ENCODE results near the gene SPARCL1.

SPARCL1 gene

DNA sequence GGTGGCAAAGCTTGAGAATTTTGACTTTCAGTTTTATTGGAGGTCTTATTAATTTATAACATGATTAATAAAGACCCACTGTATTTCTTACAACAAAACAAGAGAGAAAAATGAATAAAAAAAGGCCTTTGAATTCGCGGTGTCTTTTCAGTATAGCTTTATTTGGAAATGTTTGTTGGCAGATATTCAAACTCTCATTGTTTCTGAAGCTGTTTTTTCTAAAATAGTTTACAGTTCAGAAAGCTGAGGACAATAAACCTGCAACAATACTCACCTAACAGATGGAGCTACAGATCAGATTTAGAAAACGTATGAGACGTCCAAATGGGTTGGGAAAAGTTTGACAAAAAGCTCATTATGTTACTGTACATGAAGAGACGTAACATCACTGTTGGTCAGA lies 2.4 kb upstream of the SPARCL1 start:
- H3K27ac ChIP-seq (ENCODE audit: low read depth, low read length) = no peak overlapping the region
- H2AFZ ChIP-seq (ENCODE audit: insufficient read depth, low read length, poor library complexity) = no peak overlapping the region
- H3K27me3 ChIP-seq (ENCODE audit: insufficient read depth, low read length) = no peaks in the 10 kb centered on the region
- no peak overlapping the region for H2BK12ac ChIP-seq (ENCODE audit: low read length)
- no peaks in the 10 kb centered on the region for H3K79me2 ChIP-seq (ENCODE audit: control insufficient read depth, insufficient read depth, low read length, poor library complexity)
- no peak overlapping the region for H3K4ac ChIP-seq (ENCODE audit: low read depth, low read length)
- no peak overlapping the region for H4K12ac ChIP-seq (ENCODE audit: low read depth, low read length)
- H3K4me3 ChIP-seq (ENCODE audit: low read depth, low read length) = no peak overlapping the region
- H3K14ac ChIP-seq (ENCODE audit: low read length) = no peak overlapping the region
- no peak overlapping the region for H3K4me2 ChIP-seq (ENCODE audit: low read length)
- no peak overlapping the region for H4K8ac ChIP-seq (ENCODE audit: low read depth, low read length)
- H3K79me1 ChIP-seq (ENCODE audit: low read length) = peaks cover 4% of the 10 kb centered on the region
- no peak overlapping the region for H2BK5ac ChIP-seq (ENCODE audit: low read depth, low read length, poor library complexity)
- no peak overlapping the region for H2AK5ac ChIP-seq (ENCODE audit: low read length)
- DNase-seq = no peak
- H3K4me1 ChIP-seq (ENCODE audit: control insufficient read depth in 1 of 2, insufficient read depth in 2 of 2, low read length in 2 of 2) = peaks cover 4 to 5% of the 10 kb centered on the region in 2 experiments
- H2BK120ac ChIP-seq (ENCODE audit: insufficient read depth, low read length, poor library complexity) = no peak overlapping the region
- H4K91ac ChIP-seq (ENCODE audit: low read depth, low read length) = no peak overlapping the region
- no peak overlapping the region for H3K18ac ChIP-seq (ENCODE audit: low read length)
- no peak overlapping the region for H3K9ac ChIP-seq (ENCODE audit: low read length)
- no peaks in the 10 kb centered on the region for H3K36me3 ChIP-seq (ENCODE audit: control insufficient read depth in 1 of 2, insufficient read depth in 2 of 2, low read length in 2 of 2)
- no peak overlapping the region for H3K23ac ChIP-seq (ENCODE audit: low read length)
- no CpG with 5 or more reads among the region's 5 CpGs for WGBS (ENCODE audit: extremely low coverage, insufficient coverage, insufficient read length)
- no peaks in the 10 kb centered on the region for H3K9me3 ChIP-seq (ENCODE audit: insufficient read depth, low read depth, low read length)

DNA sequence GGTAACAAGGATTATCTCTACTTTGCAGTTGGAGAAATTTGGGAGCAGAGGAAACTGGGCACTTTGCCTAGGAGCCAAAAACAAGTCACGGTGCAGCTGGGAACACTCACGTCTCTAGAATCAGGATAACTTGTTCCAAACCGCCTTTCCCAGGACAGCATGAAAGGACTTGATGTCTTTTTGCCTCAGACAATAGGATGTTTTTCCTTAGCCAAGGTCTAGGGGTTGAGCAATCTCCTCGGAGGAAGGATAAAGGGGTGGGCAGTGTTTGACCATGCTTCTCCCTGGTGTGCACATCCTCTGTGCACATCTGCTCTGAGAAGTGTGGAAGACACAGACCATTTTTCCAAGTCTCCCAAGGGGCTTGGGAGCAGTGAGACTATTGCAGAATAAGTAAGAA lies 1.7 kb upstream of the SPARCL1 start:
- Histone ChIP-seq H3K14ac (ENCODE audit: low read length) (no peak overlapping the region), H3K23ac (ENCODE audit: low read length) (no peak overlapping the region), H3K27ac (ENCODE audit: low read depth, low read length) (no peak overlapping the region), H2AFZ (ENCODE audit: insufficient read depth, low read length, poor library complexity) (no peak overlapping the region), H3K36me3 (ENCODE audit: control insufficient read depth in 1 of 2, insufficient read depth in 2 of 2, low read length in 2 of 2) (no peaks in the 10 kb centered on the region), H3K79me2 (ENCODE audit: control insufficient read depth, insufficient read depth, low read length, poor library complexity) (no peaks in the 10 kb centered on the region), H2BK5ac (ENCODE audit: low read depth, low read length, poor library complexity) (no peak overlapping the region), H3K4ac (ENCODE audit: low read depth, low read length) (no peak overlapping the region), H4K91ac (ENCODE audit: low read depth, low read length) (no peak overlapping the region), H2BK12ac (ENCODE audit: low read length) (no peak overlapping the region), H3K4me2 (ENCODE audit: low read length) (no peak overlapping the region), H3K4me3 (ENCODE audit: low read depth, low read length) (no peak overlapping the region), H3K9ac (ENCODE audit: low read length) (no peak overlapping the region), H3K27me3 (ENCODE audit: insufficient read depth, low read length) (no peaks in the 10 kb centered on the region), H2AK5ac (ENCODE audit: low read length) (no peak overlapping the region), H4K12ac (ENCODE audit: low read depth, low read length) (no peak overlapping the region), H3K79me1 (ENCODE audit: low read length) (peaks cover 2% of the 10 kb centered on the region), H2BK120ac (ENCODE audit: insufficient read depth, low read length, poor library complexity) (no peak overlapping the region), H3K9me3 (ENCODE audit: insufficient read depth, low read depth, low read length) (no peaks in the 10 kb centered on the region), H4K8ac (ENCODE audit: low read depth, low read length) (no peak overlapping the region), H3K18ac (ENCODE audit: low read length) (no peak overlapping the region), H3K4me1 (ENCODE audit: control insufficient read depth in 1 of 2, insufficient read depth in 2 of 2, low read length in 2 of 2) (peaks cover 4 to 5% of the 10 kb centered on the region in 2 experiments)
- DNase-seq = no peak
- no CpG with 5 or more reads among the region's 4 CpGs for WGBS (ENCODE audit: extremely low coverage, insufficient coverage, insufficient read length)

DNA sequence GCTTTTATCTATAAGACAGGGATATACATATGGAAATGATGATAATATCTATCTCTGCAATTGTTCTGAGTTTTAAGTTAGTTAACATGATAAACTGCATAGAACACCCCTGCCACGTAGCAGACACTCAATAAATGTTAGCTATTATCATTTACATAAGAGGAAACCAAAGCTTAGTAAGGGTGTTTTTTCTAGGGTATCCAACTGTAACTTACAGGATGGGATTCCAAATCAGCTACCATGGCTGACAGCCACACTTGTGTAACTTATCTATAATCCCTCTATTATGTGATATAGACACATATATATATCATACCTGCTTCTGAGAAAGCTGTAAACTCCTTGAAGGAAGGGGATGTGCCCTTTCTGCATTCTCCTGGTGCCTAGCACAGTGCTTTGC lies 1.1 kb upstream of the SPARCL1 start:
- Histone ChIP-seq H3K79me2 (ENCODE audit: control insufficient read depth, insufficient read depth, low read length, poor library complexity) (no peaks in the 10 kb centered on the region), H3K27me3 (ENCODE audit: insufficient read depth, low read length) (no peaks in the 10 kb centered on the region), H2AFZ (ENCODE audit: insufficient read depth, low read length, poor library complexity) (no peak overlapping the region), H4K8ac (ENCODE audit: low read depth, low read length) (no peak overlapping the region), H3K9ac (ENCODE audit: low read length) (no peak overlapping the region), H4K91ac (ENCODE audit: low read depth, low read length) (no peak overlapping the region), H2AK5ac (ENCODE audit: low read length) (no peak overlapping the region), H3K9me3 (ENCODE audit: insufficient read depth, low read depth, low read length) (no peaks in the 10 kb centered on the region), H3K4me2 (ENCODE audit: low read length) (no peak overlapping the region), H3K36me3 (ENCODE audit: control insufficient read depth in 1 of 2, insufficient read depth in 2 of 2, low read length in 2 of 2) (no peaks in the 10 kb centered on the region), H4K12ac (ENCODE audit: low read depth, low read length) (no peak overlapping the region), H3K79me1 (ENCODE audit: low read length) (no peaks in the 10 kb centered on the region), H3K4ac (ENCODE audit: low read depth, low read length) (no peak overlapping the region), H2BK5ac (ENCODE audit: low read depth, low read length, poor library complexity) (no peak overlapping the region), H3K4me3 (ENCODE audit: low read depth, low read length) (no peak overlapping the region), H2BK12ac (ENCODE audit: low read length) (no peak overlapping the region), H3K23ac (ENCODE audit: low read length) (no peak overlapping the region), H3K14ac (ENCODE audit: low read length) (no peak overlapping the region), H3K27ac (ENCODE audit: low read depth, low read length) (no peak overlapping the region), H3K18ac (ENCODE audit: low read length) (no peak overlapping the region), H3K4me1 (ENCODE audit: control insufficient read depth in 1 of 2, insufficient read depth in 2 of 2, low read length in 2 of 2) (peaks cover 2 to 3% of the 10 kb centered on the region in 2 experiments), H2BK120ac (ENCODE audit: insufficient read depth, low read length, poor library complexity) (no peak overlapping the region)
- no peak for DNase-seq
- no CpG with 5 or more reads among the region's 1 CpG for WGBS (ENCODE audit: extremely low coverage, insufficient coverage, insufficient read length)

DNA sequence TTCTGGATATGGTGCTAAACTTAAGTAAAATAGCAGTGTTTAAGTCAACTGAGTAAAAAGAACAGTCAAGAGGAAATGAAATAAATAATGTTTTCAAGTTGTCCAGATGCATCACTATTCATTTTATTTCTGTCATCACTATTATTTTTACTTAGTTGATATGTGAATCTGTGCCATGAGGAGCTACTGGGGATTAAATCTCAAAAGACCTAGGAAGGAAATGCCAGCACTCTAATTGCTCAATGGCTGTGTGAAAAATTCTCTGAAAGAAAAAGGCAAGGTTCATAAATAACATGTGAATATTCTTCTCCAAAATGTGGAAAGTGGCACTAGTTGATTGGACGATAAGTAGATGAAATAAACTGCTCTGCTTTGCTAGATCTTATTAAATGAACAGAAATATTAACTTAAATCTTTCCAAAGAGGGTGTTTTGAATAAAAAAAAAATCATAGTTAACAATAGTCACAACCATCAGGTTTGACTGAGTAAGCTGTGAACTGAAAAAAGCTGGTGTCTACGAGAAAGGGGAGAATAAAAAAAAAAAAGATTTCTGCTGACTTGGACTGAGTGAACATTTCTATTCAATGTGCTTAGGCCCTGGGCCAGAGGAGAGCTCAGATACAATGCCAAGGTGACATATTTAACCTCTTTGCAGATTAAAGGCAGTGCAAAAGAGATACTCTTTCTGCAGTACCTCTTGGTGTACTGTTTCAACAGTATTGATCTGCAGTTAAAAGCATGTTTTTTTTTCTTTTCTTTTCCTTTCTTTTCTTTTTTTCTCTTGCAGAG lies 1.6 kb downstream of the SPARCL1 start:
- Histone ChIP-seq H3K18ac (ENCODE audit: low read length) (no peak overlapping the region), H3K79me1 (ENCODE audit: low read length) (no peaks in the 10 kb centered on the region), H2BK120ac (ENCODE audit: insufficient read depth, low read length, poor library complexity) (no peak overlapping the region), H3K23ac (ENCODE audit: low read length) (no peak overlapping the region), H3K27ac (ENCODE audit: low read depth, low read length) (no peak overlapping the region), H4K8ac (ENCODE audit: low read depth, low read length) (no peak overlapping the region), H4K12ac (ENCODE audit: low read depth, low read length) (no peak overlapping the region), H3K14ac (ENCODE audit: low read length) (no peak overlapping the region), H2AK5ac (ENCODE audit: low read length) (no peak overlapping the region), H3K4me1 (ENCODE audit: control insufficient read depth in 1 of 2, insufficient read depth in 2 of 2, low read length in 2 of 2) (peaks cover 0 to 3% of the 10 kb centered on the region in 2 experiments), H3K36me3 (ENCODE audit: control insufficient read depth in 1 of 2, insufficient read depth in 2 of 2, low read length in 2 of 2) (no peaks in the 10 kb centered on the region), H3K27me3 (ENCODE audit: insufficient read depth, low read length) (no peaks in the 10 kb centered on the region), H3K9me3 (ENCODE audit: insufficient read depth, low read depth, low read length) (no peaks in the 10 kb centered on the region), H4K91ac (ENCODE audit: low read depth, low read length) (no peak overlapping the region), H2BK12ac (ENCODE audit: low read length) (no peak overlapping the region), H3K79me2 (ENCODE audit: control insufficient read depth, insufficient read depth, low read length, poor library complexity) (no peaks in the 10 kb centered on the region), H3K4ac (ENCODE audit: low read depth, low read length) (no peak overlapping the region), H2BK5ac (ENCODE audit: low read depth, low read length, poor library complexity) (no peak overlapping the region), H2AFZ (ENCODE audit: insufficient read depth, low read length, poor library complexity) (no peak overlapping the region), H3K4me2 (ENCODE audit: low read length) (no peak overlapping the region), H3K4me3 (ENCODE audit: low read depth, low read length) (no peak overlapping the region), H3K9ac (ENCODE audit: low read length) (no peak overlapping the region)
- no CpG with 5 or more reads among the region's 2 CpGs for WGBS (ENCODE audit: extremely low coverage, insufficient coverage, insufficient read length)
- no peak for DNase-seq

Measured in trophoblast cell (in vitro differentiated cells and primary cell).